KOPT-K1 (cell line): ENCODE results near the gene METTL2A.
A peak's percentile ranks its signal among the peaks of the same experiment; 100 is the strongest.
"Not testable (repeated sequence)": the region's sequence is repeated elsewhere in the genome, so short reads cannot be mapped to it uniquely, and the experiment has no call there.

ENCODE experiments used
- H3K27ac ChIP-seq: fragments of 200-600 bp; sonication (generic); 2 replicates; pipeline ENCODE4 v1.5.1; 2016; ENCODE audit warnings: antibody characterized with exemption, mild to moderate bottlenecking, low read depth, low read length; ENCODE audit not compliant: poor library complexity, severe bottlenecking
- H3K36me3 ChIP-seq: fragments of 200-600 bp; sonication (generic); 2 replicates; pipeline ENCODE4 v1.5.1; 2017; ENCODE audit warnings: antibody characterized with exemption, mild to moderate bottlenecking, low read length, moderate library complexity; ENCODE audit not compliant: insufficient read depth
- H3K9me3 ChIP-seq: fragments of 200-600 bp; sonication (generic); 2 replicates; pipeline ENCODE4 v1.5.1; 2017; ENCODE audit warnings: antibody characterized with exemption, low read length, mild to moderate bottlenecking; ENCODE audit not compliant: insufficient read depth, poor library complexity, severe bottlenecking

Gene METTL2A

GRCh38 chr17:62423647-62424461 is at the start of gene METTL2A:
TSS of gene METTL2A (plus strand) at chr17:62423897. CDS start at chr17:62423903, 6 bp downstream.
- peaks cover 26% of the 10 kb centered on the region for H3K36me3 ChIP-seq
- H3K9me3 ChIP-seq = not testable (repeated sequence)
- peak within 1 kb of the TSS; percentile 69 for H3K27ac ChIP-seq

GRCh38 chr17:62380253-62380652 is 43.4 kb upstream of the METTL2A start, which contains the start of gene EFCAB3:
TSS of gene EFCAB3 (plus strand) at chr17:62380553. CDS start at chr17:62382980, 2,427 bp downstream.
- H3K9me3 ChIP-seq = peaks cover 5% of the 10 kb centered on the region
- H3K36me3 ChIP-seq = no peaks in the 10 kb centered on the region
- H3K27ac ChIP-seq = no peak within 1 kb of the TSS

GRCh38 chr17:62381561-62381960 is 42.1 kb upstream of the METTL2A start:
- Histone ChIP-seq H3K36me3 (no peaks in the 10 kb centered on the region), H3K27ac (no peak overlapping the region), H3K9me3 (peaks cover 5% of the 10 kb centered on the region)

GRCh38 chr17:62388856-62389255 is 34.8 kb upstream of the METTL2A start:
- Histone ChIP-seq H3K9me3 (no peaks in the 10 kb centered on the region), H3K27ac (no peak overlapping the region), H3K36me3 (no peaks in the 10 kb centered on the region)

GRCh38 chr17:62392908-62393307 is 30.8 kb upstream of the METTL2A start:
- H3K36me3 ChIP-seq = no peaks in the 10 kb centered on the region
- no peaks in the 10 kb centered on the region for H3K9me3 ChIP-seq
- no peak overlapping the region for H3K27ac ChIP-seq

- Histone ChIP-seq H3K27ac (no peak overlapping the region), H3K9me3 (no peaks in the 10 kb centered on the region), H3K36me3 (no peaks in the 10 kb centered on the region)
These were observed 24.8 kb upstream of the METTL2A start for GRCh38 chr17:62398891-62399290.

- Histone ChIP-seq H3K27ac (no peak overlapping the region), H3K36me3 (no peaks in the 10 kb centered on the region)
These were observed 18.2 kb upstream of the METTL2A start for GRCh38 chr17:62405451-62405850.

GRCh38 chr17:62413090-62413489 is 10.6 kb upstream of the METTL2A start:
- not testable (repeated sequence) for H3K36me3 ChIP-seq, H3K27ac ChIP-seq, H3K9me3 ChIP-seq

More at GRCh38 chr17:62405451-62405850, 18.2 kb upstream of the METTL2A start:
- no peaks in the 10 kb centered on the region for H3K9me3 ChIP-seq

GRCh38 chr17:62426214-62426613 is 2.5 kb downstream of the METTL2A start:
- H3K36me3 ChIP-seq = peaks cover 42% of the 10 kb centered on the region
- H3K27ac ChIP-seq, H3K9me3 ChIP-seq: not testable (repeated sequence)

GRCh38 chr17:62435251-62435650 is 11.6 kb downstream of the METTL2A start:
- not testable (repeated sequence) for H3K27ac ChIP-seq, H3K9me3 ChIP-seq
- peaks cover 71% of the 10 kb centered on the region for H3K36me3 ChIP-seq

- not testable (repeated sequence) for H3K27ac ChIP-seq, H3K9me3 ChIP-seq
- H3K36me3 ChIP-seq = peaks cover 77% of the 10 kb centered on the region
These were observed 17.5 kb downstream of the METTL2A start for GRCh38 chr17:62441181-62441580.

- H3K9me3 ChIP-seq = no peaks in the 10 kb centered on the region
- H3K36me3 ChIP-seq = peaks cover 90% of the 10 kb centered on the region
- no peak overlapping the region for H3K27ac ChIP-seq
These were observed 20.4 kb downstream of the METTL2A start for GRCh38 chr17:62444063-62444462.

- peaks cover 85% of the 10 kb centered on the region for H3K36me3 ChIP-seq
- H3K27ac ChIP-seq = not testable (repeated sequence)
These were observed 22.1 kb downstream of the METTL2A start for GRCh38 chr17:62445791-62446190.

GRCh38 chr17:62452195-62452594 is 28.5 kb downstream of the METTL2A start:
- H3K27ac ChIP-seq, H3K9me3 ChIP-seq: not testable (repeated sequence)
- H3K36me3 ChIP-seq = peaks cover 22% of the 10 kb centered on the region

More at GRCh38 chr17:62445791-62446190, 22.1 kb downstream of the METTL2A start:
- H3K9me3 ChIP-seq = not testable (repeated sequence)

GRCh38 chr17:62453041-62453440 is 29.3 kb downstream of the METTL2A start:
- H3K27ac ChIP-seq, H3K9me3 ChIP-seq: not testable (repeated sequence)
- H3K36me3 ChIP-seq = peaks cover 14% of the 10 kb centered on the region

- not testable (repeated sequence) for H3K27ac ChIP-seq, H3K9me3 ChIP-seq, H3K36me3 ChIP-seq
These were observed 30.0 kb downstream of the METTL2A start for GRCh38 chr17:62453656-62454055.
